Fibroblast of mammary gland (primary cell): Measurements from ENCODE around the gene JAKMIP2.

Experiments used
- DNase-seq: peaks from one replicate; pipeline ENCODE4 v3.0.0-alpha.2; 2010; ENCODE audit warnings: low read depth
- H3K4me3 ChIP-seq: 2 replicates; pipeline ENCODE4 v1.5.1; 2011; ENCODE audit warnings: low read depth, mild to moderate bottlenecking, low read length, moderate library complexity; ENCODE audit not compliant: control insufficient read depth
- TF ChIP-seq, protein P1 (sequence below): conservative IDR thresholded peaks from 2 replicates; pipeline ENCODE4 v1.5.1; 2011; ENCODE audit warnings: low read depth, low read length, inconsistent platforms; ENCODE audit not compliant: control insufficient read depth, insufficient read depth

Gene JAKMIP2

DNA sequence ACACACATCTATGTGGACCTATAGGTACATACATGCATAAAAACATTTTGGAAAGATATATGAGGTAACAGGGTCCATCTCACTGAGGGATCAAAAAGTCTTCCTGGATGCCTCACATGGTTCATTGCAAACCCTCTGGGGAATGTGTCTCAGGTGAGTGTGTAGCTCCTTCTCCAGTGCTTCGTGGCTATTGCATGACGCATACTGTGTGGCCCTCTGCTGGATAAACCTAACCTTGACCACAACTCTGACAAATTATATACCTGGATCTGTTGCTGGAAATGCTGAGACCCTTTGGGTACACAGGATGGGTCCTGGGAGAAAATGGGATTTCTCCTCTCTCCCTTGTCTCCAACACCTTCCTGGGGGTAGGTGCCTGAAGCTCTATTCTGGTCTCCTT is 91.9 kb downstream of the JAKMIP2 start:
- no peak for DNase-seq
- TF ChIP-seq, protein P1, sequence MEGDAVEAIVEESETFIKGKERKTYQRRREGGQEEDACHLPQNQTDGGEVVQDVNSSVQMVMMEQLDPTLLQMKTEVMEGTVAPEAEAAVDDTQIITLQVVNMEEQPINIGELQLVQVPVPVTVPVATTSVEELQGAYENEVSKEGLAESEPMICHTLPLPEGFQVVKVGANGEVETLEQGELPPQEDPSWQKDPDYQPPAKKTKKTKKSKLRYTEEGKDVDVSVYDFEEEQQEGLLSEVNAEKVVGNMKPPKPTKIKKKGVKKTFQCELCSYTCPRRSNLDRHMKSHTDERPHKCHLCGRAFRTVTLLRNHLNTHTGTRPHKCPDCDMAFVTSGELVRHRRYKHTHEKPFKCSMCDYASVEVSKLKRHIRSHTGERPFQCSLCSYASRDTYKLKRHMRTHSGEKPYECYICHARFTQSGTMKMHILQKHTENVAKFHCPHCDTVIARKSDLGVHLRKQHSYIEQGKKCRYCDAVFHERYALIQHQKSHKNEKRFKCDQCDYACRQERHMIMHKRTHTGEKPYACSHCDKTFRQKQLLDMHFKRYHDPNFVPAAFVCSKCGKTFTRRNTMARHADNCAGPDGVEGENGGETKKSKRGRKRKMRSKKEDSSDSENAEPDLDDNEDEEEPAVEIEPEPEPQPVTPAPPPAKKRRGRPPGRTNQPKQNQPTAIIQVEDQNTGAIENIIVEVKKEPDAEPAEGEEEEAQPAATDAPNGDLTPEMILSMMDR = no peak

DNA sequence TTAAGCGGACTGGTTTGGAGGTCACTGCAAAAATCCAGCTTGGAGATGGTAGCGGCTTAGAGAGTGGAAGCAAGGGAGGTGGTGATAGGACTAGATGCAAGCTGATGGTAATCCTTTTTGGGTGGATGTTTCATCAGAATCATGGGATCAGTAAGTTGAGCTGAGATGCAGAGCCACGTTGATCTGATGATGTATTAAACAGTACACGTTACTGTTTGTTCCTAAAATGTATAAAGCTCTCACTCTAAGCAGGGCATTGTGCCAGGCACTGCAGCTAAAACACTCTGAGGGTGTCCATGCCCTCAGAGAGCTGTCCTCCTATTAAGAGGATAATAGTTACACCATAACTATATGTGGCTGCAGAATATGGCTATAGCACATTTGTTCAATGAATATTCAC is 93.1 kb downstream of the JAKMIP2 start:
- TF ChIP-seq, protein P1 = no peak
- no peak for DNase-seq
- H3K4me3 ChIP-seq = no peak overlapping the region

More for the DNA sequence above, 91.9 kb downstream of the JAKMIP2 start:
- H3K4me3 ChIP-seq = no peak overlapping the region

DNA sequence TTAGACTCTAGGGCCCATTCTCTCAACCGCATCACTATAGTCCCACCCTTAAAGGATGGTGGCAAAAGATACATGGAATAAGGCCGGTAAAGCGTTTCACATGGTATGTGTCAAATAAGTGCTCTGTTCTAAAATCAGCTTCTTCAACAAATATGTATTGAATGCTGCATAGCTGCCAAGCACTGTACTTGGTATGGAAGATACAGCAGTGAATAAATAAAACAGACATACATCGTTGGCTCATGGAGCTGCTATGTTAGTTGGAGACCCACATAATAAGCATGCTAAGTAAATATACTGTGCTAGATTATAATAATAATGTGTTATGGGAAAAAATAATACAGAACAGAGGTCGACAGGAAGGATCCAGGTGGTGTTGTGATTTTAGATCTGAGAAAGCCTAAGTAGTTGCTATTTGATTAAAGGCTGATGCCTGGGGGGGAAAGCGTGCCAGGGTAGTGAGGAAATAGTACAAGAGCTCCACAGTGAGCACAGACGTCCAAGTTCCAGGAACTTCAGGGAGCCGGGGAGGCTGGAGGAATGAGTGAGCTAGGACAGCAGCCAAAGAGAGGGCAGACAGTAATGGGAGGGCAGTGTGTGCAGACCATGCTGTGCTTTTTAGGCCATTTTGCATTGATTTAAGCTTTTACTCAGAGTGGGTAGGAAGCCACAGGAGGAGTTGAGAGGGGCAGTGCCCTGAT is 93.7 kb downstream of the JAKMIP2 start:
- DNase-seq = peak; percentile 44
- no peak overlapping the region for H3K4me3 ChIP-seq
- TF ChIP-seq, protein P1 = no peak

DNA sequence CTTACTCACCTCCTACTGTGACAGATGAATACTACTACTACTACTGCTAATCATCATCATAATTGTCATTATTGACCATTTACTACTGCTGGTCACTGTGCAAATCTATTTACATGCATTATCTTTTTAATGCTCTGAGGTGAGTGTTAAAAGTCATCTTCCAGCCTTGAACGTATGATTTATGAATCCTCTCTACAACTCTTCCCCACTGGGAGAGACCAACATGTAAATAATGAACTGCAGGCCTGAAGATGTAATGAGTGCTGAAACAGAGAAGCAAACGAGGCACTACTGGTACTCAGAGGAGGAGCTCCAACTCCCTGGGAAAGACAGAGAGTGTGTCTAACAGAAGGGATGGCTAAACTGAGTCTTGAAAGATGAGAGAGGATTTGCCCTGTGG is 95.4 kb downstream of the JAKMIP2 start:
- TF ChIP-seq, protein P1 = no peak
- DNase-seq = no peak
- H3K4me3 ChIP-seq = no peak overlapping the region

DNA sequence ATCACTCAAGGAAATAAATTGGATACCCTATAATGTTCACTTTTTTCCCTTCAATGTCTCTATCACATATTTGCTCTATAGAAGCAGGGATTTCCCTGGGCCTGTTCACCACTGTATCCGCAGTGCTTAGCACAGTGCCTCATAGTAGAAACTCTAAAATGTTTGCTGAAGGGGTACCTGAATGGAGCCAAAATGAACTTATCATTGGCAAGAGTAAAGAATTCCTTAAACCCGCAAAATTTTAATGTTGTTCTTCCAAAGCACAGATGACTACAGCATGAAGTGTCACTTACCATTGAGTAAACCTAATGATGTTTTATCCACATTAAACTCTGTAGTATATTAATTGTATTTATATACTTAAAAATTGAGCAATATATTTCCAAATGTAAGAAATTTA is 96.1 kb downstream of the JAKMIP2 start:
- TF ChIP-seq, protein P1 = no peak
- no peak overlapping the region for H3K4me3 ChIP-seq
- DNase-seq = peak; percentile 15

DNA sequence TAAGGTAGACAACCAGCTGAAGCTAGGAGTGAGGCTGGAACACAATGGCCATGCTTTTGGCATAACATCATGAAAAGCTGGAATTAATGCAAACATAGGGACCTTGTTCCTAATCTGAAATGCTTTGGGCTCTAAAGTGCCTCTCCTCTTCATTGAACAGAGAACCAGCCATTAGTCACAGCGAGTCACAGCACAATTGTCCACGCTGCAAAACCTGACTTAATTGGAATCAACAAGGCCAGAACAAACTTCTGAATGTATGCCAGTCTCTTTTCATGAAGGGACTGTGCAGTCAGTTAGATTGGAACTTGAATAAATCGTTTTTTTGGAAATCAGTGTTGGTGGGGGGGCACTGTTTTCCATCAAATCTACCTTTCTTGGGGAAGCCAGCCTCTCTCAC is 96.5 kb downstream of the JAKMIP2 start:
- peak; percentile 65 for DNase-seq
- no peak overlapping the region for H3K4me3 ChIP-seq

More for the DNA sequence above, 96.5 kb downstream of the JAKMIP2 start:
- TF ChIP-seq, protein P1 = no peak
